OCI-LY7 (cell line): ENCODE measurements around the gene PAN3. TPM values are rescaled to one million over a fixed set of nuclear protein-coding genes. Genes with fewer than 3 reads are reported as not detected.

Source experiments
- BruUV-seq: library from RNA; stranded (reverse); fragments of 400-500 nt; replicated peaks from 2 replicates; lab custom pipeline; 2021; lab: Mats Ljungman, UMichigan
- CTCF ChIA-PET: fragments of 300-600 bp; sonication (Branson Sonifier 250); formaldehyde crosslinking; loops from one replicate; lab custom pipeline; 2022; ENCODE audit warnings: antibody characterized with exemption; ENCODE audit not compliant: unreplicated experiment; lab: Charles Lee
- POLR2A ChIA-PET: fragments of 300-600 bp; sonication (Branson Sonifier 250); formaldehyde crosslinking; loops from one replicate; lab custom pipeline; 2022; ENCODE audit warnings: antibody characterized with exemption; lab: Charles Lee
- DNase-seq: peaks from one replicate; pipeline ENCODE4 v3.0.0-alpha.2; 2015; ENCODE audit warnings: low spot score
- H2AFZ ChIP-seq: fragments of 200-600 bp; sonication (generic), shearing (Covaris generic); 2 replicates; pipeline ENCODE4 v1.6.1; 2014; ENCODE audit warnings: mild to moderate bottlenecking, antibody characterized with exemption, low read length, moderate library complexity
- H3K27ac ChIP-seq: fragments of 200-600 bp; sonication (generic); 2 replicates; pipeline ENCODE4 v1.5.1; 2014; ENCODE audit warnings: mixed run types, low read depth, mild to moderate bottlenecking, moderate library complexity, low read length, inconsistent platforms; ENCODE audit not compliant: poor library complexity, severe bottlenecking
- H3K36me3 ChIP-seq: fragments of 200-600 bp; sonication (generic); 2 replicates; pipeline ENCODE4 v1.6.1; 2014; ENCODE audit warnings: mild to moderate bottlenecking, antibody characterized with exemption, low read length, moderate library complexity, mixed read lengths; ENCODE audit not compliant: insufficient read depth
- H3K4me1 ChIP-seq: fragments of 200-600 bp; sonication (generic); 2 replicates; pipeline ENCODE4 v1.5.1; 2014; ENCODE audit warnings: mild to moderate bottlenecking, low read length; ENCODE audit not compliant: insufficient read depth, poor library complexity, severe bottlenecking
- H3K4me2 ChIP-seq: fragments of 200-600 bp; sonication (generic); 2 replicates; pipeline ENCODE4 v1.6.1; 2014; ENCODE audit warnings: mild to moderate bottlenecking, low read length
- H3K4me3 ChIP-seq: fragments of 200-600 bp; sonication (generic); 2 replicates; pipeline ENCODE4 v1.5.1; 2014; ENCODE audit warnings: mild to moderate bottlenecking, low read depth, low read length; ENCODE audit not compliant: poor library complexity, severe bottlenecking
- H3K79me2 ChIP-seq: fragments of 200-600 bp; sonication (generic); 2 replicates; pipeline ENCODE4 v1.6.1; 2016; ENCODE audit warnings: low read depth, mild to moderate bottlenecking, low read length, moderate library complexity, mixed read lengths; ENCODE audit not compliant: insufficient read depth
- H3K9me2 ChIP-seq: fragments of 200-600 bp; sonication (generic); 2 replicates; pipeline ENCODE4 v1.6.1; 2016; ENCODE audit warnings: mild to moderate bottlenecking, low read length, mixed read lengths; ENCODE audit not compliant: insufficient read depth
- H3K9me3 ChIP-seq: fragments of 200-600 bp; sonication (generic); 2 replicates; pipeline ENCODE4 v1.6.1; 2014; ENCODE audit warnings: mild to moderate bottlenecking, mixed run types, low read length, mixed read lengths
- H4K20me1 ChIP-seq: fragments of 200-600 bp; sonication (generic); 2 replicates; pipeline ENCODE4 v1.6.1; 2014; ENCODE audit warnings: mild to moderate bottlenecking, antibody characterized with exemption, low read length, moderate library complexity, mixed read lengths; ENCODE audit not compliant: insufficient read depth
- EZH2phosphoT487 ChIP-seq: fragments of 200-600 bp; sonication (generic); IDR thresholded peaks from 2 replicates; pipeline ENCODE4 v1.6.1; 2018; ENCODE audit warnings: low read depth, borderline replicate concordance, mild to moderate bottlenecking, mixed run types, antibody characterized with exemption, low read length, moderate library complexity, mixed read lengths
- intact Hi-C: fragments of 100-400 bp; cut with micrococcal nuclease; formaldehyde crosslinking; loops from one replicate; pipeline ENCODE4 v1.10.0; 2022; ENCODE audit not compliant: unreplicated experiment
- total RNA-seq, 2 experiments: library from RNA; depleted of rRNA in 1 of 2; stranded (reverse); fragments of >200 nt in 1 of 2; shearing (Covaris generic) in 1 of 2; gene quantifications; 2 replicates each; pipeline ENCODE4 v1.2.3, GENCODE V29; 2014 to 2022
- TF ChIP-seq, protein P1 (sequence below): fragments of 200-600 bp; sonication (generic); conservative IDR thresholded peaks from 2 replicates; pipeline ENCODE4 v1.5.1; 2014; ENCODE audit warnings: mild to moderate bottlenecking, antibody characterized with exemption, low read length, moderate library complexity, mixed read lengths

The PAN3 gene
- total RNA-seq, 2 experiments from 2014 or later, result 20.4 to 54.8 TPM

- H3K4me2 ChIP-seq, result peak overlapping the region; percentile 25
- H3K79me2 ChIP-seq, result no peaks in the 10 kb centered on the region
- DNase-seq, result peak; percentile 22
- peaks cover 15% of the 10 kb centered on the region for H3K4me1 ChIP-seq
- peak overlapping the region; percentile 23 for H3K27ac ChIP-seq
- no peak overlapping the region for H3K4me3 ChIP-seq
- CTCF ChIA-PET, result no interaction called here
- POLR2A ChIA-PET, result interaction anchor here (0.7 to 1.9 kb wide), 2 partner anchors 8 to 9 kb away, joined by 3 to 5 read pairs; no protein-coding TSS in a partner anchor
- TF ChIP-seq, protein P1, sequence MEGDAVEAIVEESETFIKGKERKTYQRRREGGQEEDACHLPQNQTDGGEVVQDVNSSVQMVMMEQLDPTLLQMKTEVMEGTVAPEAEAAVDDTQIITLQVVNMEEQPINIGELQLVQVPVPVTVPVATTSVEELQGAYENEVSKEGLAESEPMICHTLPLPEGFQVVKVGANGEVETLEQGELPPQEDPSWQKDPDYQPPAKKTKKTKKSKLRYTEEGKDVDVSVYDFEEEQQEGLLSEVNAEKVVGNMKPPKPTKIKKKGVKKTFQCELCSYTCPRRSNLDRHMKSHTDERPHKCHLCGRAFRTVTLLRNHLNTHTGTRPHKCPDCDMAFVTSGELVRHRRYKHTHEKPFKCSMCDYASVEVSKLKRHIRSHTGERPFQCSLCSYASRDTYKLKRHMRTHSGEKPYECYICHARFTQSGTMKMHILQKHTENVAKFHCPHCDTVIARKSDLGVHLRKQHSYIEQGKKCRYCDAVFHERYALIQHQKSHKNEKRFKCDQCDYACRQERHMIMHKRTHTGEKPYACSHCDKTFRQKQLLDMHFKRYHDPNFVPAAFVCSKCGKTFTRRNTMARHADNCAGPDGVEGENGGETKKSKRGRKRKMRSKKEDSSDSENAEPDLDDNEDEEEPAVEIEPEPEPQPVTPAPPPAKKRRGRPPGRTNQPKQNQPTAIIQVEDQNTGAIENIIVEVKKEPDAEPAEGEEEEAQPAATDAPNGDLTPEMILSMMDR, result no peak
- TF ChIP-seq EZH2phosphoT487, result no peak
- intact Hi-C loops, result no loop called here
- H4K20me1 ChIP-seq, result no peaks in the 10 kb centered on the region
- no peaks in the 10 kb centered on the region for H3K9me2 ChIP-seq
- no peaks in the 10 kb centered on the region for H3K9me3 ChIP-seq
- H3K36me3 ChIP-seq, result peaks cover 80% of the 10 kb centered on the region
- no peak overlapping the region for H2AFZ ChIP-seq
- no TSS peak for BruUV-seq
These were observed 147.9 kb downstream of the PAN3 start for GRCh38 chr13:28286263-28286662.

DNA sequence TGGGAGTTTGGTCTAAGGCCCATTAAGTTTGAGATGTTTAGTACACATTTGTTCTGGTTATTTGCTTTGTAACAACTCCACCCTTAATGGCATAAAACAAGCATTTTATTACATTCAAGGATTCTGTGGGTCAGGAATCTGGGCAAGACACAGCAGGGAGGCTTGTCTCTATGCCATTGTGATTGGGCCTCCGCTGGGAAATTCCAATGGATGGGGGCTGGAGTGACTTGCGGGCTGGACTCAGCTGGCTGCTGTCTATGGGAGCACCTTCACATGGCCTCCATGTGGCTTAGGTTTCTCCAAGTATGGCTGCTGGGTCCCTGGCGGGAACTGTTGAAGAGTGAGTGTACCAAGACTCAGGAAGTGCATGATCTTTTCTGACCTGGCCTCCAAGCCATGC, 159.0 kb downstream of the PAN3 start:
- TF ChIP-seq EZH2phosphoT487, result no peak
- TF ChIP-seq, protein P1, result no peak
- ChIA-PET POLR2A (no interaction called here), CTCF (no interaction called here)
- Histone ChIP-seq H3K4me3 (no peak overlapping the region), H2AFZ (no peak overlapping the region), H3K36me3 (peaks cover 32% of the 10 kb centered on the region), H3K4me2 (no peak overlapping the region), H3K79me2 (no peaks in the 10 kb centered on the region), H3K9me3 (no peaks in the 10 kb centered on the region), H3K27ac (no peak overlapping the region), H3K4me1 (no peaks in the 10 kb centered on the region), H3K9me2 (no peaks in the 10 kb centered on the region), H4K20me1 (no peaks in the 10 kb centered on the region)
- DNase-seq, result no peak
- no TSS peak for BruUV-seq
- intact Hi-C loops, result no loop called here

DNA sequence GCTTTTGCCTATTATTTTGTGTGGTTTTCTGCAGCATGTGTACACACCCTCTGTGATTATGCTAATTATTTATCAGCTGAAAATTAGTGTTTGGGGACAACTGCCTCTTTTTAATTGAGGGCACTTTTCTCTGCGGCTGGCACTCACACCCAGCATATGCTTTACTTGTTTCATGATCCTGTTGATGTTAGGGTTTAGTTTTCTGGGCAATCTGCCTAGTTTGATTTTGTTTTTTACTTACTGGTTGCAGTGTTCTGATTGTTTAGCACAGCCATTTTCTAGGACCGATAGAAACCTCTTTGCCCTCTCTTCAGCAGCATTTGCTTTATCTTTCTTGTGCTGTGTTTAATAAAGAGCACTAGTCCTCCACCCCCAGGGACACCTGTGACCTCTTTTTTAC, 161.6 kb downstream of the PAN3 start:
- Histone ChIP-seq H2AFZ (no peak overlapping the region), H3K4me1 (no peaks in the 10 kb centered on the region), H3K9me3 (no peaks in the 10 kb centered on the region), H3K79me2 (no peaks in the 10 kb centered on the region), H3K4me2 (no peak overlapping the region), H3K36me3 (peaks cover 7% of the 10 kb centered on the region; the same call in 1 of the 2 replicates), H3K9me2 (no peaks in the 10 kb centered on the region), H3K27ac (no peak overlapping the region), H4K20me1 (no peaks in the 10 kb centered on the region), H3K4me3 (no peak overlapping the region)
- CTCF ChIA-PET, result no interaction called here
- TF ChIP-seq EZH2phosphoT487, result no peak
- TF ChIP-seq, protein P1, result no peak
- BruUV-seq, result no TSS peak
- POLR2A ChIA-PET, result interaction anchor here (0.9 kb wide), 1 partner anchor 34 kb away, joined by 3 read pairs; no protein-coding TSS in a partner anchor
- no peak for DNase-seq
- intact Hi-C loops, result no loop called here
